NOMO-1 (cell line): ENCODE measurements around the gene CELF4.
A peak's percentile ranks its signal among the peaks of the same experiment; 100 is the strongest.

Source experiments
- DNase-seq, 2 experiments: peaks; one replicate each; lab custom pipeline; 2025; ENCODE audit not compliant: unreplicated experiment in 2 of 2; lab: John Stamatoyannopoulos, UW

CELF4 gene

DNA sequence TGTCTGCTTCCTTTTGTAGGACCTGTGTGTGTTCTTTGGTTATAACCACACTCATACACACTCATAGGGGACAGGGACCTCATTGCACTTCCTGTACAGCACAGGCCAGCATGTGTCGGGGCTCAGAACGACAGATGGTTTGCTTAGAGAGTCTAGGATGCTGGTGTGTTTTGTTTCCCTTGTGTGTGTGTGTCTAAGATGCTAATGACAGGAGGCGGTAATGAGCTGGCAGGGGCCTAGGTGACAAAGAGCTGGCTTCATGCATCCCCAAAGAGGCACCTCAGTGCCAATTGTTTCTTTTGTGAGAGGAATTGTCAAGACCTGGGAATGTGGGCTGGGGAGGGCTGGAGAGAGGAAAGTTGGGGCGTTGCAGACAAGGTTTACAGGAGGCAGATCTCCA is 66.6 kb downstream of the CELF4 start:
- DNase-seq, result no peak

GRCh38 chr18:37497853-37498518 is 67.6 kb downstream of the CELF4 start:
- no peak for DNase-seq

- DNase-seq, result no peak
These were observed 69.0 kb downstream of the CELF4 start for GRCh38 chr18:37496568-37496967.

DNA sequence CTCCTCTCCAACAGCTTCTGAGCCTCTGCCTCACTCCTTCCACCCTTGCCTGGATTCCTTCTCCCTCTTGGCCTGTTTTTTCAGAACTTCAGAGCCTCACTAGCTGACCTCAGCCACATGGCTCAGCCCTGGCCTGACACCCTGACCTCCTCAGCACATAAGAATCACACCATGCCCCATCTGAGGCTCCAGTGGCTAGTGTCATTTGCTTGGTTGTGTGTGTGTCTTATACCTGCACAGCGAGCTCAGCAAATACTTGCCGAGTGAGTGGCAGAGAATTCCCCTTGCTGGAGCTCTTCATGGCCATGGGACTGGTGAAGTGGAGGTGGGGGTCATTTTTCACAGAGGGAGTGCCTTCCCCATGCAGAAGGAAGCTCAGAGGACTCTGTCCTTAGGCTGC is 70.2 kb downstream of the CELF4 start:
- no peak for DNase-seq

DNA sequence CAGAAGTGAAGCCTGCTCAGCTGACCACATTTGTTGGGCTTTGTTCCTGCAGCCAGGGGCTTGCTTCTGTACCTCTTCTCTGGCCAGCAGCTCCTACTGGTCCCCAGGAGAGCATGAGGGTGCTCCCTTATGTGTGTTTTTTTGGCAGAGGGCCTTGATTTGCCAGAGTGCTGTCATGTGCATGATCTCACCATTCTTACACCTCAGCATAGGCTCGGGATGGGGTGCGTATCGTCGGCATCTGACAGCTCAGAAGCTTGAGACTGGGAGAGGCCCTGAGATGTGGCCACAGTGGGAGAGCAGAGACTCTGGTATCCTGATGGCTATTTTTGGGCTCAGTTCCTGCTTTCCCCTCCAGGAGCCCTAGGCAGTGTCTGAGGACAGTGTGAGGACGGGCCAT is 71.2 kb downstream of the CELF4 start:
- no peak for DNase-seq

- DNase-seq, result no peak
These were observed 72.2 kb downstream of the CELF4 start for GRCh38 chr18:37493352-37493935.

- no peak for DNase-seq
These were observed 72.6 kb downstream of the CELF4 start for GRCh38 chr18:37492952-37493351.

- no peak for DNase-seq
These were observed 74.1 kb downstream of the CELF4 start for GRCh38 chr18:37491526-37491925.

GRCh38 chr18:37489998-37490397 is 75.6 kb downstream of the CELF4 start:
- DNase-seq, result no peak

DNA sequence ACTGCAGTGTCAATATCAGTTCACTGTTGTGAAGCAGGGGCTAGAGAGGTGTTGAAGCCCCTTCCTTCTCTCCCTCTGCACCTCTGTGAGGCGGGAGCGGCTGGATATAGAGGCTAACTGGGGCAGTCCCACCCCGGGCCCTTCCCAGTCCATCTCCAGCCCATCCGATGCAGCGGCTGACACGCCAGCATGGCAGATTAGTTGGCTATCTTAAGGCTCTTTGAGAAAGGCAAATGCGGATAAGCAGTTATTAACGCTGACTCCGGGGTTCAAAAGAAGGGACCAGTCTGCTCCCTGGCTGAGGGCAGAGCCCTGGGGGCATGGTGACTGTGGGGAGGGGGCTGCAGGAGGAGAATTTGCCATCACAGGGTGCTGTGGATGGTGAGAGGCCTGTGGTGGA is 76.6 kb downstream of the CELF4 start:
- no peak for DNase-seq

DNA sequence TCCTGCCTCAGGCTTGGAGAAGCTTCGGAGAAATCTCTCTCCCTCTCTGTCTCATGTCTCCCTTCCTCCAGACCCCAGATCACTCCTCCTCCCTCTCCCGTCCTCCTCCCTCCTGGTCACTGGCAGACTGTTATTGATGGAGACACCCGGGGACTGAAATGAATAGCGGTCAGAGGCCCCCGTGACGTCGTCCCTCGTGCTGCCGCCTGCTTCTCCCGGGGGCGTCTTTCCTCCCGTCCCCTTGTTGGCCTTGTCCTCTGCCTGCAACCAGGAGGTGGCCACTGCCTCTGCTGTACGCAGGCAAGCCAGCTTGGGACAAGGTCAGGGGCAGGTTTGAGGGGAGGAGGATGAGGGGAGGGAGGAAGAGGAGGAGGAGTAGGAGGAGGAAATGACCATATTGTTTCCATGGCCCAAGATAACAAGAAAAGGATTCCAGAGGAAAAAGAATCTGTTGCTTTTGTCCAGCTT is 78.2 kb downstream of the CELF4 start:
- DNase-seq, result no peak

- no peak for DNase-seq
These were observed 78.8 kb downstream of the CELF4 start for GRCh38 chr18:37486848-37487247.

GRCh38 chr18:37484983-37485834 is 80.4 kb downstream of the CELF4 start:
- no peak for DNase-seq

DNA sequence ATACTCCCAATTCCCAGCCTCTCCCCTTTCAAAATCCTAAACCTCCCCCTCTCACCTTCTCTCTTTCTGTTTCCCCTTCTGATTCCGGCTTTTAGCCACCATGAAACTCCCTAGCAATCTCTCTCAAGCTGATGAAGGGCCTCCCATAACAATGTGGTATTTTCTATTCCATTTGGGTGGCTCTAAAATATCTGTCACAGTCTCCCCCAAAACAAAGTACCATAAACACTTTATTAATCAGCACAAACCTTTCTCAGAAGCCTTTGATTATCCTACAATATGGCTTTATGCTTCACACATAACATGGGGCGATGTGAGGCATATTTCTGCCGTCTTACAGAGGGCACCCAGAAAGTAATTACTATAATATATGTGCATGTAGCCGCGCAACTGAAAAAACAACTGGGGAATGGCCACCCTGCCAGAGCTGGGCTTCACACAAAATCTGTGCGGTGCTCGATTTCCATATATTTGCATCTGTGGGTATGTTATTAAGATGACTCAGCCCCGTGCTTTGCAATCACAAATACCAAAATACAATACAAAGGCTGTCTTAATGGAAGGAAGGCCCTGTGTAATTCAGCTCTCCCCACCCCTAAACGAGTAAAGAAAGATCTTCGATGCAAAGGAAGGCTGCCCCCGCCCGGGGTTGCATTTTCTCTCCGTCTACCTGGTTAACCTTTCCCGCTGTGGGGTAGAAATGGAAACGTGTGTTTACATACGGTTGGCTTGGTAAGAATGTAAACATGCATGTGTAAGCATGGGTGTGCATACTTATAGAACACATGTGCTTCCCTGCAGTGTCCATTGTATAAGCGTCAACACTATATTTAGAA is 81.4 kb downstream of the CELF4 start:
- DNase-seq, result no peak

DNA sequence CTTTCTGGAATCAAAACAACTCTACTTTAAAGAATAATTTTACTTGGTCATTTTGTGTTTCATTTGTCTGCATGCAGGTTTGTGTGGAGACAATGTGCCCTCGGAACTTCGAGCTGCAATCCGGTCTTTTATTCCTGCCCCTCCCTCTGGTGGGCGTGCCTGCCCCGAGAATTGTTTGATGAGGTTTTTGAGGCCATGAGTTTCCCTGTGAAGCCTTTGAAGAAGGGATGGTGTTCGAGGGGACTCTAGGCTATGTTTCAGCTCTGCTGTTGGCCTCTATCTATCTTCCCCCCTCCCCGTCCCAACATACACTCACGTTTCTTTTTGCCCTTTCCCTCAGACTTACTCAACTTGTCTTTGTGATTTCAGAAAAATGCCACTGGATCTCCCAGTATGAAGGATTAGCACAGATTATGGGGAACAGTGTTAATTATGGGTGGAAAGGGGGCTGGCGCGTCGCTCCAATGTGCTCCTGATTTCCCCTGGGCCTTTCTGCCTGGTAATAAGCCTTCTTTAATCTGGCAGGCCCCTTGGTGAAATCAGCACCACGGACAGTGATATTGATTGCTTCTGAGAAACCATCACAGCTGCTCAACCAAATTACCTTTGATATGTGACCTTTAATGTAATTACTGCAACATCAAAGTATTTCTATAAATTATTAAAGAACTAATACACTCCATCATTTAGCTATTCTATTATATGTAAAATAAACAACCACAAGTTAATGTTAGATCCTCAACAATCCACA is 82.2 kb downstream of the CELF4 start:
- DNase-seq, result peak in 1 of 2 experiments; percentile 1

DNA sequence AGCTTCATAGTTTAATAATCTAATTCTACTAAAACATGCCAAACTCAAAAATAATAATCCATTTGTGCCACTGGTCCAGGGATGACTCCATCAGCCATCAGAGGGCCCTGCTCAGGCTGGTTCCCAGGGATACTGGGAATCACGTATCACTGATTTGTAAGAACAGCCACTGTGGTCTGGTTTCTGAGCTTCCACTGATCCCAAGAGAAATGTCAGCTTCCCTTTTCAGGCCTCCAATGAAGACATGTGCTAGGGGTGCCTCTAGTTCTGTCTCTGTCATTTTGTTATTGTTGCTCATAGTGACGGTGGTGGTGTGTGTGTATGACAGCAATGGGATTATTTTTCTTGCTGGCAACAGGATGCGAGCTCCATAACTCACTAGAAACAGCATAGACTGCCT is 83.2 kb downstream of the CELF4 start:
- DNase-seq, result no peak

DNA sequence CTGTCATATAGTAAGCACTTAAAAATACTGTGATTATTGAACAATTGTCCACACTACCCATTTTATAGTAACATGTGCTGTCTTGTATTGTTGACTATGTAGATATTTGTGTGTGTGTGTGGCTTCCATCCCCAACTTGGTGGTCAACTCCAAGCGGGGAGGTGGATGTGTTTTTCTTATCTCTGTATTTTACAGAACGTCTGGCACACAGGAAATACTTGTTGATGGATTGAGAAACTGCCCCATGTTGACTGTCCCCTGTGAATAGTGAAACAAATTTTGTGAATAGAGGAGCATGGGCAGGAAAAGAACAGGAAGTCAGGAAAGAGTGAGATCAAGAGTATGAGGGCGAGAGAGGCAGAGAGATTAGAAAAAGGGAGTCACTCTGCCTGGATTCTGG is 83.6 kb downstream of the CELF4 start:
- no peak for DNase-seq

DNA sequence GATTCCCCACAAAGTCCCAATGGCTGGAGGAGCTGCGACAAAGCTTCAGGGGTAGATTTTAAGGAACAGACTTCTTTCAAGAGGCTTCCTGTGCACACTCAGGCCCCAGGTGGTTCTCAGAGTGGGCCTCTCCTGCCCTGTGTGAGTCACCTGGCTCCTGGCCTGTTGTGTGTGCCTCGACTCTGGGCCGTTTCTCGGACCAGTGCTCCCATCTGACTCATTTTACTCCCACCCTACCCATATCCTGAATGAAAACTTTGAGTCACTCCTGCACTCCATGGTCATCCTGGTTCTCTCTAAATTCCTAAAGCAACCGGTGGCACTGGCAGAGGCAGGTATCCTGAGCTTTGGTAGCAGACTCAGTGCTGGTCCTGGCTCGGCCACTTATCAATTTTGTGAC is 84.1 kb downstream of the CELF4 start:
- no peak for DNase-seq

- no peak for DNase-seq
These were observed 84.5 kb downstream of the CELF4 start for GRCh38 chr18:37481072-37481471.

DNA sequence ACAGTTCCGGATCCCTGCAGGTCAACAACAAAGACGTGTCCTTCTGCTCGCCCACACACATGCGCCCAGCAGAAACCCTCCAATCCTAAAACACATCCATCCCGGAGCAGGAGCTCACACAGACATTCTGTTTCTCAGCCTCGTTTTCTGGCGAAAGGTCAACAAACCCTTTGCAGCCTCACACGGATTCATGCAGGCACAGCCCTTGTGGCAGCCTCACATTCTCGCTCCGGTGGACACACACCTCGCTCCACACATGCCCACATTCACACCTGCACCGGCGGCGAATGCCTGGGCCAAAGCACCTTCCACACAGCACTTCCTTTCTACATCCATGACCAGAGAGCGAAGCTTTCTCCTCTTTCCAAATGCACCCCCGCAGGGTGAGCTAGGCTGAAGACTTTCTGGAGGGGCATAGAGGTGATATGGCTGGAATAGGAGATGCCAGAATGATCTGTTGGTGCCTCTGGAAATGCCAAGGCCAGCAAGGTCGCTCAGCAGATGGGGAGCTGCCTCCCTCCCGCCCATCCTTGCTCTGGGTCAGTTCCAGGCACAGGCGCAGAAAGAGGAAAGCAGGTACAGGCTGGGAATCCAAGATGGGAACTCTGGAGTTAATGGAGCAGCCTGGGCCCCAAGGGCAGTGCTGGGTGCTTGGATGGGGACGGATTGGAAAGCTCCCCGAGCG is 88.8 kb downstream of the CELF4 start:
- no peak for DNase-seq
